Central memory CD4-positive, alpha-beta T cell (primary cell): Measurements from ENCODE around the gene RASSF7.
"Not testable (repeated sequence)": the region's sequence is repeated elsewhere in the genome, so short reads cannot be mapped to it uniquely, and the experiment has no call there.

Source experiments
- DNase-seq: peaks from one replicate; pipeline ENCODE4 v3.0.0; 2022
- total RNA-seq, 3 experiments: gene quantifications; one replicate each; lab custom pipeline; 2026; lab: John Stamatoyannopoulos, UW

RASSF7 gene, protein sequence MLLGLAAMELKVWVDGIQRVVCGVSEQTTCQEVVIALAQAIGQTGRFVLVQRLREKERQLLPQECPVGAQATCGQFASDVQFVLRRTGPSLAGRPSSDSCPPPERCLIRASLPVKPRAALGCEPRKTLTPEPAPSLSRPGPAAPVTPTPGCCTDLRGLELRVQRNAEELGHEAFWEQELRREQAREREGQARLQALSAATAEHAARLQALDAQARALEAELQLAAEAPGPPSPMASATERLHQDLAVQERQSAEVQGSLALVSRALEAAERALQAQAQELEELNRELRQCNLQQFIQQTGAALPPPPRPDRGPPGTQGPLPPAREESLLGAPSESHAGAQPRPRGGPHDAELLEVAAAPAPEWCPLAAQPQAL
- total RNA-seq, result 15.4 to 59.1 (median 29.9) reads per million in 3 experiments

DNA sequence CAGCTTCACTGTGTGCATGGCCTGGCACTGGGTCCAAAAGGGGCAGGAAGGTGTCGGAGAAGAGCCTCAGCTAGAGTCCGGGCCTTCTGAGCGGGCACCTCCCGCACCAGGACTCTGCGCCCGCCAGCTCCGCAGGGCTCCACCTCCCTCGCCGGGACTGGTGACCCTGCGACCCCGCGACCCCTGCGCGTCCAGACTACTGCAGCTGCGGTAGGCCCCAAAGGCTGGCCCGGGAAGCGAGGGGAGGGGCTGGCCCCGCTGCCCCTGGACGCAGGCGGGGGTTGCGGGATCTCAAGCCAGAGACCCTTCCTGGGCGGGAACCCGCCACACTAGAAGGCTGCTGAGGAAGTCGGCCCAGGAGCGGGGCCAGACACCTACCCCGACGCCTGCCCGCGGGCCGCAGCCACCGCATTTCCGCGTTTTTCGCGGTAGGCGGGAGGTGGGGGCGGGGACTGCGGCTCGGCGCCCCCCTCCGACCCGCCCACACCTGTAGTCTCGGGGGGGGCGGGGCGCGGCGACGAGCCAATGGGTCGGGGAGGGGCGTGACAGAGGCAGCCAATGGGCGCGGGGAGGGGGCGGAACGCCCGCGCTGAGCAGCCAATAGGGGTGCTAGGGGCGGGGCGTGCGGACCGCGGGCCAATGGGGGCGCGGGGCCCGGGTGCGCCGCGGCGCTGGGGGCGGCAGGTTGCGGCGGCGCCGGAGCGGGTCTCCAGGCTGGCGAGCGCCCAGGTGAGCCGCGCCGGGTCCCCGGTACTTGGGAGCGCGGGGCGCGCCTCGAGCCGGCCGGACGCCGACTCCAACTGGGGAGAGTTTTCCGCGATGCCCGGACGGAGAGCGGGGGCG, at the start of gene RASSF7, which contains the start of gene LMNTD2:
Gene RASSF7 (plus strand): TSS at position 666 of the 843 bp plus-strand sequence. CDS start 799 bp downstream, outside the sequence.
Gene LMNTD2 (minus strand): TSS at position 434 of the 843 bp plus-strand sequence. CDS start 22 bp downstream, at position 412.
- DNase-seq, result peak; percentile 90

DNA sequence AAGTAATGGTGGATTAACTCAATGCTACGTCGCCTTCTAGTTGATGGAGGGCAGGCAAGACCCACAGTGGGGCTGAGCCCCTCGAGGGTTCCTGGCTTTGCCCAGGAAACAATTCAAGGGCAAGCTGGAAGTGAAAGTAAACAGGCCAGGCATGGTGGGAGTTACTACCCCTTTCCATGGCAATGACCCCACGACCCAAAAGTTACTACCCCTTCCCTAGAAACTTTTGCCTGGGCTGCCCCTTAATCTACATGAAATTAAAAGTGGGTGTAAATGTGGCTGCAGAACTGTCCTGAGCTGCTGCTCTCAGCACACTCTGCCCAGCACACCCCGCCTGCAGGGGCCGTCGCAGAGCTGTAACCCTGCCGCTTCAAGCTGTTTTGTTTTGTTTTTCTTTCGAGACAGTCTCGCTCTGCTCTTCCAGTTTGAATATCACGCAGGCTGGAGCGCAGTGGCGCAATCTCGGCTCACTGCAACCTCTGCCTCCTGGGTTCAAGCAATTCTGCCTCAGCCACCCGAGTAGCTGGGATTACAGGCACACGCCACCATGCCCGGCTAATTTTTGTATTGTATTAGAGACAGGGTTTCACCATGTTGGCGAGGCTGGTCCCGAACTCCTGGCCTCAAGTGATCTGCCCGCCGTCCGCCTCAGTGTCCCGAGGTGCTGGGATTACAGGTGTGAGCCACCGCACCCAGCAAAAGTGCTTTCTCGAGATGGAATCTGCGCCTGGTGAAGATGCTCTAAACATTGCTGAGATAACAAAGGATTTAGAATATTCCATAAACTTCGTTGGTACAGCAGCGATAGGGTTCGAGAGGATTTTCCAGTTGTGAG, 47.8 kb upstream of the RASSF7 start:
- no peak for DNase-seq

DNA sequence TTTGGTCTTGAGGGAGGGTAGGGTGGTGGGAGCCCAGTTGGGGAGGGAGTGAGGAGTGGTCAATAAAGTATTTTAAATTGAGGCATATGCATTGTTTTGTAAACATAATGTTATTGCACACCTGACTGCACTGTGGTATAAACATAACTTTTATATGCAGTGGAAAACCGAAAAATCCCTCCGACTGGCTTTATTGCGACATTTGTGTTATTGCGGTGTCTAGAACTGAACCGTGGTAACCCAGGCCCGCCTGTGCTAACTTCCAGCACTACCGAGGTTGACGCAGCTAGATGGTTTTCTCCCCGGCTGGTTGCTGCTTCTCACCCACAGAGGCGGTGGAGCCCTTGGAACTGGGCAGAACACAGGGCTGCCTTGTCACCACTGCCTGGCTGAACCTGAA, 46.2 kb upstream of the RASSF7 start:
- no peak for DNase-seq

DNA sequence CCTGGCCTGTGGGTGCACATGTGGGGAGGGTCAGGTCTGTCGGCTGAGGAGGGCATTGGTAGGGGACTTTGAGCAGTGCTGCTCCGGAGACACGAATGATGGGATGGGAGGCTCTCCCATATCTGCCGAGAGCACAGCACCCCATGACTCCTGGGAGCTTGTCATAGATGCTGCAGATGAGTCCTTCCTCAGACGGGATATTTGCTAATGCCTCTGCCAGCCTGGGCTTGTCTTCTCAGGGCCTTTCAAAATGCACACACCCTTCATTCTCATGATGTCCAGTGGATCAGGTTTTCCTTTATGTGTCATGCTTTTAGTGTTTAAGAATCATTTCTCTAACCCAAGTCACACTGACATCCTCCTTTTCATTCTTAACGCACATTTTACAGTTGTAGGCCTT, 45.6 kb upstream of the RASSF7 start:
- no peak for DNase-seq

DNA sequence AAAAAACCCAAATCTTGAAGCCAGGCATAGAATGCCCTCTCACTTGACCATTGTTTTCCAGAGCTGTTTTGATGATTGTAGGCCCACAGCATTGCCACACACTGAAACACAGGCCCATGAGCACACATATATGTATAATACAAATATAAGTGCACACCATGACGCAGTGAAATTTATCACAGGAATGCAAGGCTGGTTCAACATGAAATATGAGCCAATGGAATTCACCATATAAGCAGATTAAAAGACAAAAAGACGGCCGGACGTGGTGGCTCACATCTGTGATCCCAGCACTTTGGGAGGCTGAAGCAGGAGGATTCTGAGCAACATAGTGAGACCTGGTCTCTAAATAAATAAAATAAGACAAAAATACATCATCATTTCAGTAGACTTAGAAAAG, 44.4 kb upstream of the RASSF7 start:
- DNase-seq, result no peak

DNA sequence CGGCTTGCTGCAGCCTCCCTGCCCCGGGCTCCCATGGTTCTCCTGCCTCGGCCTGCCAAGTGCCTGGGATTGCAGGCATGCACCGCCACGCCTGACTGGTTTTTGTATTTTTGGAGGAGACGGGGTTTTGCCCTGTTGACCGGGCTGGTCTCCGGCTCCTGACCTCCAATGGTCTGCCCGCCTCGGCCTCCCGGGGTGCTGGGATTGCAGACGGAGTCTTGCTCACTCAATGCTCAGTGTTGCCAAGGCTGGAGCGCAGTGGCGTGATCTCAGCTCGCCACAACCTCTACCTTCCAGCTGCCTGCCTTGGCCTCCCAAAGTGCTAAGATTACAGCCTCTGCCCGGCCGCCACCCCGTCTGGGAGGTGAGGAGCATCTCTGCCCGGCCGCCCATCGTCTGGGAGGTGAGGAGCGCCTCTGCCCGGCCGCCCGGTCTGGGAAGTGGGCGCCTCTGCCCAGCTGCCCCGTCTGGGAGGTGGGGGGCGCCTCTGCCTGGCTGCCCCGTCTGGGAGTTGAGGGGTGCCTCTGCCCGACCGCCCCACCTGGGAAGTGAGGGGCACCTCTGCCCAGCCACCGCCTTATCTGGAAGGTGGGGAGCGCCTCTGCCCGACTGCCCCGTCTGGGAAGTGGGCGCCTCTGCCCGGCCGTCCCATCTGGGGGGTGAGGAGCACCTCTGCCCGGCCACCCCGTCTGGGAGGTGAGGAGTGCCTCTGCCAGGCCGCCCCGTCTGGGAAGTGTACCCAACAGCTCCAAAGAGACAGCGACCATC, 43.7 kb upstream of the RASSF7 start:
- DNase-seq, result not testable (repeated sequence)

DNA sequence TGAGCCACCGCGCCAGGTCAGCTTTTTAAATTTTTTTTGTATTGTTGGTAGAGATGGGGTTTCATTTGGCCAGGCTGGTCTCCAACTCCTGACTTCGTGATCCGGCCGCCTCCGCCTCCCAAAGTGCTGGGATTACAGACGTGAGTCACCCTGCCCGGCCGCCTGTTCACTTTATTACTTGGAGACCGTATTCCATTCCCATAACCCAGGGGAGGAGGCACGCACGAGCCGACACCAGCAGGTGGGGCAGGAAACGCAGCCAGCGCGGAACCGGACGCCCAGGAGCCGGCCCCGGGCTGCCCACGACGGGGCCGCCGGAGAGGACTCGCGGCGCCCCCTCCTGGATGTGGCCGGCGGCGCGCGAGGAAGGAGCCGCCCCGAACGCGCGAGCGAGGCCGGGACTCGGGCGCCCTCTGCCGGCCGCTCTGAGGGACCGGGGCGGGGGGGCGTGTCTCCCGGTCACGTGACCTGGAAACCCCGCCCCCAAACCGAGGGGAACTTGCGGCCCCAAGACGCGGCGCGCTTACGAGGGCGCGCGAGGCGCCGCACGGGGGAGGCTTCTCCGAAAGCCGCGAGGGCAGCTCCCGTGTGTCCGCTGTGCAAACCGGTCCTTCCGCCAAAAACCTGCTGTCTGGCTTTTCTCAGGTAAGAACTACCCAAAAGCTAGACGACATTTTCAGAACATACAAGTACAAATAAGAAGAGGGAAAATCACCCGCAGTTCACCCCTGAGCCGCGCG, 42.1 kb upstream of the RASSF7 start:
- peak; percentile 77 for DNase-seq

DNA sequence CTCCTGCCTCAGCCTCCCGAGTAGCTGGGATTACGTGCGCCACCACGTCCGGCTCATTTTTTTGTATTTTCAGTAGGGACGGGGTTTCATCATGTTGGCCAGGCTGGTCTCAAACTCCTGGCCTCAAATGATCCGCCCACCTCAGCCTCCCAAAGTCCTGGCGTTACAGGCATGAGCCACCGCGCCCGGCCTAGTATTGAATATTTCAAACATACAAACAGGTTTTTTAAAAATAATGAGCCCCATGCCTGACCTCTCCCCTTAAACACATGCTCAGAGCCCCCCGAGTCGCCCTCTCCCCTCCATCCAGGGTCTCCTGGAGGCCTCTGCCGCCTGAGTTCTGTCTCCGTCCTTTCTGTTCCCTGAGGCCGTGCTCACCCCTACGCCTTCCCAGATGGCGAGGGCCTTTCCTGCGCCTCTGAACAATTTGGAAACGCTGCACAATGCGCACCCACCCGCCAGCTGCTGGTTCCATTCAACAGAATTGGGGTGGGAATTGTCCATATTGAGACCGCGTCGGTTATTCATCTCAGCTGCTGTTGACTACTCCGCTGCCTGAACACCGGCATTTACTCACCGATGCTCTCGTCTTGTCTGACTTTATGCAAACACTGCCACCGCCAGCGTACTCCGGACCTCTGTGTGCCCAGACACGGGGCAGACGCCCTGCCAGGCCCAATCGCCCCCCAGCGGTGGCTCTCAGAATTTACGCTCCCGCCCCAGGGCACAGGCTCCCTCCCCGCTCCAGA, 40.2 kb upstream of the RASSF7 start:
- no peak for DNase-seq

DNA sequence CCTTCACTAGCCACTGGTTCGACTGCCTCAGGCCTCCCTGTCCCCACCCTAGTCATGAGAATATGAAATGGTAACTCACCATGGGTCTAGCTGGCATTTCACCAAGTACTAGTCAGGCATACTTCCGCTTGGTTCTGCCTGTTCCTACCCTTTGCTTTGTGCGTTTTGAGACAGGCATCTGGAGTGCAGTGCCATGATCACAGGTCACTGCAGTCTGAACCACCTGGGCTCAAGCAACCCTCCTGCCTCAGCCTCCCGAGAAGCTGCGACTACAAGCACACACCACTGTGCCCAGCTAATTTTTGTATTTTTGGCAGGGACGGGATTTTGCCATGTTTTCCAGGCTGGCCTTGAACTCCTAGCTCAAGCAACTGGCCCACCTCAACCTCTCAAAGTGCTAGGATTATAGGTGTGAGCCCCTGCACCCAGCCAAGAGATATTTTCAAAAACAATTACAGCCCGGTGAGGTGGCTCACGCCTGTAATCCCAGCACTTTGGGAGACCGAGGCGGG, 39.5 kb upstream of the RASSF7 start:
- no peak for DNase-seq

DNA sequence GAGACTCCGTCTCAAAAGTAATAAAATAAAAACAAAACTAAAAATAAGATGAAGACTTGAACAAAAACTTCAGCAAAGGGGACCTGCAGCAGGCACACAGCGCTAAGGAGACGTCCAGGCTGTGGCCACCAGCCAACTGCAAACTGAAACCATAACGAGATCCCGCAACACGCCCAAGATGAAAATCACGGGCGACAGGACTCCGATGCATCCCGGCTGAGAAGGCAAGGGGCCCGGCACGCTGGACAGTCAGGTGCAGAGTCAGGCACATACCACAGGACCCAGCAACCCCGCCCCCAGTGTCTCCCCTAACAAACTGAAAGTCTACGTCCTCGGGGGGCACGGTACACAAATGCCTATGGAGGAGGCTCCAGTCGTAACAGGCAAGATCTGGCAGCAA, 34.6 kb upstream of the RASSF7 start:
- DNase-seq, result no peak

DNA sequence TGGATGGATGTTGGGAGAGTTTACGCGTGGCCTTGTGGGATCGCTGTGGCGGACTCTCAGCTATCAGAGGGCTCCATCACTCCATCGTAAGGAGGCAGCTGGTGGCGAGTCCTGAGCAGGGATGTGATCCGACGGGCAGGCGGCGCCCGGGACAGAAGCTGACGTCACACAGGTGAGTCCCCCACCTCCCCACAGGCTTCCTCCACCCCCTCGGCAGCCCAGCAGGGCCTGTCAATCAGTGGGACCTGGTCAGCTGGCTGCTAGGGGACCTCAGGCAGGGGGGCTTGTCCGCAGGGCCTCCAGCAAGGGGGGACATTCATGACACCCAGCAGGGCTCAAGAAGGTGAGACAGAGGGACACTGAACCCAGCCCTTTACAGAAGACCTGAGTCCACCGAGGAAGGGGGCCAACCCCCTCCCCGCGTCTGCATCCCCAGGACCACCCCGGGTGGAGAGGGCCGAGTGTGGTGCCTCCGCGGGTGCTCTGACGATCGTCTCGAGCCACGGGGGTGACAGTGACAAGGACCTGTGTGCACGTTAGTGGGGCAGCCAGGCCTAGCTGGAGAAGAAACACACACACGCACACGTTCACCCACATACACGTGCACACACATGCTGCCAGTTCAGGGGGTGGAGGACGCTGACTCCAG, 32.5 kb upstream of the RASSF7 start:
- no peak for DNase-seq

DNA sequence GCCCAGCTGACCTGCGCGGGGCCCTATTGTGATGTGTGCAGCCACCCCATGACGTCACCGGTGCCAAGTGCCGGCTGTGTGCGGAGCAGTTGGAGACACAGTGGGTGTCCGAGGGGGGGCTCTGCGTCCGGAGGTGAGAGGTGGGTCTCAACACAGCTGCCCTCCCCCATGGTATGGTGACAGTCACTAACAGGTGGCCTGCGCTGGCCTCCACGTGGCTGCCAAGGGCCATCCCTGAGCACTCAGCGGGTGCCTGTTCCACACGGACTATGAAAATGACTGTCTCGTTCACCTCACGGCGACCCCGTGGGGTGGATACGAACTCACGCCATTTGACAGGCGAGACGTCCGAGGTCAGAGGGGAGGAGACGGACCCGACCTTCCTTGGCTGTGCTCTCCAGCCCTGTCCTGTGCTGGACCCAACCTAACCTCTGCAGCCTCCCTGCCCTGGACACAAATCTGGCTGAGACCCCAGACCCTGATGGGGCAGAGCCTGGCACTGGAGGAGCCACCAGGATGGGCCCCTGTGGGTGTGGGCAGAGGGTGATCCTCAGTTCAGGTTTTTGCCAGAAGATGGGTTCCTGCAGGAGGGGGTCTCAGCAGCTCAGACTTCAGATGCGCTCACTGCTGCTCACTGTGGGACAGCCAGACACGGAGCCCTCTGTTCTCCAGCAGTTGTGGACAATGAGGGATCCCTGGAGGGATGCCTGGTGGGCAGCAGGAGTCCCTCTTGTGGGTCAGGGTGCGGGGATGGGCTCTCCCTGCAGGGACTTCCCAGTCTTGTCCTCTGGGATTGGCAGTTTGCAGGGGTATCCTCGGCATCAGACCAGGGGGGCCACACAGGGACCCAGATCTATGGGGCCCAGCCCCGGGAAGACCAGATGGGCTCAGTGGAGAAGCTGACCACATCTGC, 31.7 kb upstream of the RASSF7 start:
- DNase-seq, result no peak

DNA sequence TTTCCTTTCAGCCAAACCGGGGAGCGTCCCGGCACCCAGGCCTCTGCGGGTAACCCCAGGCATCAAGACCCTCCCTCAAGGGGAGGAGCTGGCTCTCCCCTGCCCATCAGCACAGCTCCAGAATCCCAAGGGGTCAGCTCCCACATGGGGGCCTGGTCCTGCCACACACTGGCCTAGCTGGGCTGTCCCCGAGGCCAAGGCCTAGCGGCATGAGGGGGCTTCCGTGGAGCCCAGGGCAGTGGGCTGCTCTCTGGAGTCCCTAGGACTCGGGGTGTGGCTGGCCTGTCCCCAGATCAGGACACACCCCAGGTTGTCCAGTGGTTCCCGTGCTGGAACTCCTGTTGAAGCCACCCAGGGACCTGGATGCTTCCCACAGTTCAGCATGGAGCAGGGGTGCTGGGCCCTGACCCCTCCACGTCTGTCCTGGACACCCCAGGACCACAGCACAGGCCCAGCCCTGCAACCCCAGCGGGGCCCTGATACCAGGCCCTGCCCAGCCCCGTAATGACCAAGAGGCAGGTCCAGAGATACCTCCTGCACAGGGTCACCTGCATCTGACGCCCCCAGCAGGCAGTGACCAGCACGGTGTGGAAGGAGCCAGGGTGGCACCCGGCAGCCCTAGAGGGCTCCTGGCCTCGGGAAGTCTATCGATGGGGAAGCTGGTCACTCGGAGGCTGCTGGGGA, 30.9 kb upstream of the RASSF7 start:
- DNase-seq, result no peak

DNA sequence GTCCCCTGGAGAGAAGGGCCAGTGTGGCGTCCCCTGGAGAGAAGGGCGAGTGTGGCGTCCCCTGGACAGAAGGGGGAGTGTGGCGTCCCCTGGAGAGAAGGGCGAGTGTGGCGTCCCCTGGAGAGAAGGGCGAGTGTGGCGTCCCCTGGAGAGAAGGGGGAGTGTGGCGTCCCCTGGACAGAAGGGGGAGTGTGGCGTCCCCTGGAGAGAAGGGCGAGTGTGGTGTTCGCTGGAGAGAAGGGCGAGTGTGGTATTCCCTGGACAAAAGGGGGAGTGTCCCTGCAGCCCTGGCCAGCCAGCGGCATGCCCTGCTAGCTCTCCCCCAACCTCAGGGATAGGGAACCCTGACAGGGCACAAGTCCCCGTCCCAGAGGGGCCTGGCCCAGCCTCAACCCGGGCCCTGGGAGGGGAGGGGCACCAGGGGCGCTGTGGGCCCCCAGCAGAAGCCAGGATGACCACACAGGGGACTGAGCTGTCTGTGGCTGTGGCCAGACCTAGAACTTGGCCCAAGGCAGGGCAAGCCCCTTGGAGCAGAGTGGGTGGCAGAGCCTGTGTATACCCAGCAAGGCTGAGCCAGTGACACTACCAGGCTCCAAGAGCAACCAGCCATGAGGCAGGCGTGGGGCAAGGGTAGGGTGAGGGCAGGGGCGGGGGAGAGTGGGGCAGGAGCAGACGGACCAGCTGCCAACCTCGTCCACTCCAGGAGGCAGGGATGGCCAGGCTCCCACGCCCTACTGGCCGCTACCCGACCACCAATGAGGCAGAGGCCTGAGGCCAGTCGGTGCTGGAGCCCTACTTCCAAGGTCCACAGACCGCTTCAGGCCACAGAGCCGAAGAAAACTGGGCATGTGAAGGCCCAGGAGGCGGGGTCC, 29.6 kb upstream of the RASSF7 start:
- no peak for DNase-seq

DNA sequence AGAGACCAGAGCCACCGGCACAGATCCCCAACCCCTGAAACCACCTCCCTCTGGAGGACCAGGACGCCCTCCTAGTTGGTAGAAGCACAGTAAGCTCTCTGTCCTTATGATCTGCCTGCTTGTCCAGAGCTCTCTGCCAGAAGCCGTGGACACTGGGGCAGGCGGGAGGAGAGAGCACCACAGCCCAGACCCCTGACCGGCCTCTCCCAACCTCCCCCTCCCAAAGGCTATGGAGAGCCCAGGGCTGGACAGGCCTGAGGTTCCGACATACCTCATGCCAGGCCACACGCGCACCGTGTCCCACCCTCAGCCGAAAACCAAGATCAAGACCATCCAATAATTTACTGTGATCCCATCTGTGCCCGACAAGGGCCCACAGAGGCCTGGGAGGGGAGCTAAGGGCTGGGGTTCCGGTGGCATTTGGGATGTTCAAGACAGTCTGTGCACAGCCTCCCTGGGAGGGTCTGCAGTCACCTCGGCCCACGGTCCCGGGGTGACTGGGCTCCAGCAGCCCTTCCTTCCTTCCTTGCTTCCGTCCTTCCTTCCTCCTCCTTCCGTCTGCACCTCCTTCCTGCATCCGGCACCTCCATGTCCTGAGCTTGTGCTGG, 28.7 kb upstream of the RASSF7 start:
- DNase-seq, result no peak

DNA sequence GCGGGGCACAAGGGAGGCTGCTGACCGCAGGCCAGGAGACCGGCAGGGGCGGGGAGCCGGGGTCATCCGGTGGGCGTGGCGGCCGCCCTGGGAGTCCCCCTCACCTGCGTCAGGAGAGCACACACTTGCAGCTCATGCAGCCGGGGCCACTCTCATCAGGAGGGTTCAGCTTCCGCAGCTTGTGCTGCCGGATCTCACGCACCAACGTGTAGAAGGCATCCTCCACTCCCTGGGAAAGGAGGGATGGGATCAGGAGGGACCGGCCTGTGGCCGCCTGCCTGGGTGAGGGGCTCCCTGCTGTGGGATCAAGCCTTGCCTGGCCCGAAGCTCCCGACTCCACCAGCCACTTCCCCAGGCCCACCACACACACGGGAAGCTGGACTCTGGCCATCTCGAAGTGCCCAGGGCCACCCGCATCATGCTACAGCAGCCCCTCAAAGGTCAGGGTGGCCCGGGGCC, 28.2 kb upstream of the RASSF7 start:
- DNase-seq, result no peak
